Lower leg skin (tissue), 4 donors: ENCODE results near the gene ALDH1A3. TPM values are rescaled to one million over a fixed set of nuclear protein-coding genes. Genes with fewer than 3 reads are reported as not detected.

ENCODE experiments used
- DNase-seq, 2 donors: peaks; one replicate each; pipeline ENCODE4 v3.0.0-alpha.2; 2019; ENCODE audit warnings: low spot score in 2 of 2
- H3K4me3 ChIP-seq: fragments of 200-600 bp; sonication (generic); 2 replicates; pipeline ENCODE4 v1.5.1; 2017; ENCODE audit warnings: mild to moderate bottlenecking, low read depth; ENCODE audit not compliant: poor library complexity, severe bottlenecking
- POLR2A ChIP-seq, 2 donors: fragments of 450-650 bp; IDR thresholded peaks; one replicate each; pipeline ENCODE4 v1.6.1; 2016 to 2017; ENCODE audit warnings: antibody characterized with exemption in 2 of 2, mild to moderate bottlenecking in 1 of 2, moderate library complexity in 1 of 2
- WGBS, 2 donors: methylation state at CpG; one replicate each; pipeline ENCODE4 v1.1.5; 2018; 5-methylcytosine and 5-hydroxymethylcytosine counted together
- intact Hi-C: fragments of 100-400 bp; cut with DNase I; formaldehyde crosslinking; loops from one replicate; pipeline ENCODE4 v1.15.0; 2023; ENCODE audit warnings: low total_unique reads
- total RNA-seq, 4 donors: library from RNA; depleted of rRNA; stranded (reverse); fragments of >200 nt; gene quantifications; one replicate each; pipeline ENCODE4 v1.1.0, GENCODE V29; 2016
- TF ChIP-seq, protein P1 (sequence below), 3 donors: fragments of 450-650 bp; IDR thresholded peaks; one replicate each; pipeline ENCODE4 v1.5.1; 2016; ENCODE audit warnings: antibody characterized with exemption in 3 of 3, mild to moderate bottlenecking in 3 of 3, moderate library complexity in 2 of 3

The ALDH1A3 gene
- total RNA-seq, 4 donors from 2014 or later, result 3.3 to 24.5 (median 8.7) TPM

DNA sequence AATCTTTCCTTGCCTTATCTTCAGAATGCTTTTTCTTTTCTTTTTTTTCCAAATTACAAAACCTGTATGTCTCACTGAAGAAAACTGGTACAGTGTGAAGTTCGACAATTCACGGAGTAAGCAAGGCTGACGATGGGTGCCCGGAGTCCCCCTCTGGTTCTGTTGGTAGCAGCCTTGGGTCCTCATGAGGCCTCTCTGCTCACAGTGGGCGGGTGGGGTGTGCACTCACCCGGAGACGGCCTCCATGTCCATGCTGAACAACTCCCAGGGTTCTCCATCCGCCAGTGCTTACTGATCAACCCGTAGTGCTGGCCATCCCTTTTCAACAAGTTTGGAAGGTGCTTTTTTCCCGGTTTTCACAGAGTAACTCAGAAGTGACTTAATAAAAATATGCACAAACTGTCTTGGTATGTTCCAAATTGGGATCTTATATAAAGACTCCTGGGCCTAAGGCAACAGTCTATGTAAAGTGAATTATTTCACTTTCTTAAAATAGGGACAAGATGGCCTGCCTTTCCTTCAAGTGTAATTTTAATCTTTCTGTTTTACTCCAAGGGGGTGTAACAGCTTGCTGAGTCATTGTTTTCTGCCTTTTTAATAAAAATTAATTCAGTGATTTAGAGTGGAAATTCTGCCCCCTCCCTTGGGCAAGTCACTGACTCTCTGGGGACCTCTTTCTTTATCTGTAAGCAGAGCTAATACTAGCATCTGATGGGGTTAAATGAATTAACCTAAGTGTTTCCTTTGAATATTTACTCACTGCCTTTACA lies 63.2 kb downstream of the ALDH1A3 start:
- WGBS, 2 donors, result 81 to 86% methylated on average over 10 of the region's 10 CpGs
- intact Hi-C loops, result no loop called here

DNA sequence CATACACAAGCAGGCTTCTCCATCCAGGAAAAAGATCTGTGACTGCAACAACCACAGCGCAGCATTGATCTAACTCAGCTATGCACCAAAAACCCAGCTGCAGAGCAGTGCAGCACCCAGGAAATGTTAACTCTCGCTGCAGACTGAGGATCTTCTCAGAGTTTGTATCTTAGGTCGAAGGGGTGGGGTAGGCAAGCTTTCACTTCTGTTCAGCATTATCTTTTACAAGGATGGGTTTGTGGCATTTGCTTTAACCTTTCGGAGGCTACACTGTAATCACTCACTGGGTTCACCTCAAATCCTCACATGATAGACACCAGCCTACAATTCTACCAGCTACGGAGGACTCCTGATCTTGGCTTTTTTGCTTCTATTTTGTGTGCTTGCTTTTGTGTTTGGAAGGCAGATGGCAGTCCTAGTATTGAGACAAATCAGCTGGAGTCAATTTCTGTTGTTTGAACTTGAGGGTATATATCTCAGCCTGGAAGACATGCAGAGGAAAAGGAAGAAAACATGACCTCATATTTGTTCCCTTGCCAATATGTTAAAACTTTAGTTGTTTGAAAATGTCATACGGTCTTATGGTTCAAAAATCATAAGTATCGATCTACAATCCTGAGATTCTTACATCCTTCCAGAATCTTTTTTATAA lies 64.7 kb downstream of the ALDH1A3 start:
- intact Hi-C loops, result no loop called here
- DNase-seq, result no peak
- TF ChIP-seq, protein P1, sequence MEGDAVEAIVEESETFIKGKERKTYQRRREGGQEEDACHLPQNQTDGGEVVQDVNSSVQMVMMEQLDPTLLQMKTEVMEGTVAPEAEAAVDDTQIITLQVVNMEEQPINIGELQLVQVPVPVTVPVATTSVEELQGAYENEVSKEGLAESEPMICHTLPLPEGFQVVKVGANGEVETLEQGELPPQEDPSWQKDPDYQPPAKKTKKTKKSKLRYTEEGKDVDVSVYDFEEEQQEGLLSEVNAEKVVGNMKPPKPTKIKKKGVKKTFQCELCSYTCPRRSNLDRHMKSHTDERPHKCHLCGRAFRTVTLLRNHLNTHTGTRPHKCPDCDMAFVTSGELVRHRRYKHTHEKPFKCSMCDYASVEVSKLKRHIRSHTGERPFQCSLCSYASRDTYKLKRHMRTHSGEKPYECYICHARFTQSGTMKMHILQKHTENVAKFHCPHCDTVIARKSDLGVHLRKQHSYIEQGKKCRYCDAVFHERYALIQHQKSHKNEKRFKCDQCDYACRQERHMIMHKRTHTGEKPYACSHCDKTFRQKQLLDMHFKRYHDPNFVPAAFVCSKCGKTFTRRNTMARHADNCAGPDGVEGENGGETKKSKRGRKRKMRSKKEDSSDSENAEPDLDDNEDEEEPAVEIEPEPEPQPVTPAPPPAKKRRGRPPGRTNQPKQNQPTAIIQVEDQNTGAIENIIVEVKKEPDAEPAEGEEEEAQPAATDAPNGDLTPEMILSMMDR (IDR thresholded peaks at IDR 0.05), result no peak
- TF ChIP-seq POLR2A (IDR thresholded peaks at IDR 0.05), result no peak
- 55 to 68% methylated on average over 7 of the region's 7 CpGs for WGBS, 2 donors
- no peak overlapping the region for H3K4me3 ChIP-seq

More for the DNA sequence above, 63.2 kb downstream of the ALDH1A3 start:
- no peak for DNase-seq
- no peak for TF ChIP-seq POLR2A (IDR thresholded peaks at IDR 0.05)
- TF ChIP-seq, protein P1 (IDR thresholded peaks at IDR 0.05), result no peak
- H3K4me3 ChIP-seq, result no peak overlapping the region

DNA sequence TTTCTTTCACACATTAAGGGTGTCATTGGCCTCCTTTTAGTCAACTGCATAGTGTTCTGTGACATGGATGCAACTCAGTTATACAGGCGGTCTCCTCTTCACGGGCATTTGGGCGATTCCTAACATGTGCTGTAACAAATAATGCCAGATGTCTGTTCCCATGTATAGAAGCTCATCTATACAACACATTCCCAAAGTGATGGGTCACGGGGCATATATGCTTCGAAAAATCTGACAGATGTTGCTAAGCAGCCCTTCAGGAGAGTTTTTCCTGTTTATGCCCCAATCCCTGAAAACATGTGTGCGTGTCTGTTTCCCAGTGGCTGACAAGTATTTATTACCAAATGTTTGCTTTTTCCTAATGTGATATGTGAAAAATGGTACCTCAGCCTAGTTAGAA lies 65.4 kb downstream of the ALDH1A3 start:
- no peak for DNase-seq
- TF ChIP-seq, protein P1 (IDR thresholded peaks at IDR 0.05), result no peak
- no peak for TF ChIP-seq POLR2A (IDR thresholded peaks at IDR 0.05)
- WGBS, 2 donors, result 76 to 78% methylated on average over 6 of the region's 6 CpGs
- intact Hi-C loops, result no loop called here
- H3K4me3 ChIP-seq, result no peak overlapping the region

DNA sequence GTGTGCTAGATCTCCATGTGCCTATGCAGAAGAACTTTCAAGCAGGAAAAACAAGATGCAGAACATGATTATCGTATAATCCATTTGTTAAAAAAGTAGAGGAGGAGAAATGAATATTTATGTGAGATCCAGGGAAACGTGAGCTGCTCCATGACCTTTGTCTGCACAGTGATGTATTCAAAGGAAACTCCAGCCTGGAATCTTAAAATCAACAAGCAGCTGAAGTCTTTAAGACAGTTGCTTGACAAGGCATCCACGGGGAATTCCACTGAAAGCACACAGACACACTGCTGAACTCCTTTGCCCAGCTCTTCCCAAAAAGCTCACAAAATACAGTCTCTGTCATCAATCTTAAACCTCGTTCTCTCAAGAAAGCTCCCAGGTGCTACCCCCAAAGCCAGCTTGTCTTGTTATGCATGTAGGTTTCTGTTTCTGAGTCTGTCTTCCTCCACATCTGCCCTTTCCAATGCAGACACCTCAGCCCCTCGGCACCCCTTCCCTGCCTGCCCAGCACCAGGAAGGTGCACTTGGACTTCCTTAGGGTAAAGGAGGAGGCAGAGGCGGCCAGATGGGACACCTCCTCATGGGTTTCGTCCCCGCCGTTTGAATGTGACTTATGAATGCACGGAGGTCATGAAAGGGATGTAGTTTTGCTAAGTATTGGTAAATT lies 68.3 kb downstream of the ALDH1A3 start:
- H3K4me3 ChIP-seq, result no peak overlapping the region
- no peak for DNase-seq
- intact Hi-C loops, result no loop called here
- WGBS, 2 donors, result 83 to 86% methylated on average over 10 of the region's 10 CpGs
- TF ChIP-seq, protein P1 (IDR thresholded peaks at IDR 0.05), result no peak
- no peak for TF ChIP-seq POLR2A (IDR thresholded peaks at IDR 0.05)

DNA sequence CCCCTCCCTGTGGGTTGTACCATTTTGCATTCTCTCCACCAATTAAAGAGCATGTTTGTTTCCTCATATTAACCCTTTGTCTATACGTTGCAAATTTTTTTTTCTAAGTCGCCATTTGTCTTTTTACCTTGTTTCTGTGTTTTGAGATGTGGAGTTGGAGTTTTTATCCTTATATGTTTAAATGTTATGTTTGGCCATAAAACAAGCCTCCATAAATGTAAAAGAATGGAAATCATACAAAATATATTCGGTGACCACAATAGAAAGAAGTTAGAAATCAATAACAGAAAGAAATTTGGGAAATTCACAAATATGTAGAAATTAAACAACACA lies 68.8 kb downstream of the ALDH1A3 start:
- whole genome bisulfite sequencing, 2 donors, result 93 to 95% methylated on average over 3 of the region's 3 CpGs
- TF ChIP-seq POLR2A (IDR thresholded peaks at IDR 0.05), result no peak
- TF ChIP-seq, protein P1 (IDR thresholded peaks at IDR 0.05), result no peak
- DNase-seq, result no peak
- intact Hi-C loops, result no loop called here
- no peak overlapping the region for H3K4me3 ChIP-seq
